ENCODE data around the gene EPOP.

- TF ChIP-seq CTCF (conservative IDR thresholded peaks at IDR 0.05) (no peak), ZFX (IDR thresholded peaks at IDR 0.05) (no peak)
Observed at GRCh38 chr17:38719943-38720641, 45.3 kb upstream of the EPOP start.
